Hepatocyte (in vitro differentiated cells): ENCODE results near the gene VSNL1.

Source experiments
- CTCF ChIP-seq: fragments of 200-600 bp; sonication (generic); IDR thresholded peaks from 2 replicates; pipeline ENCODE4 v1.5.1; 2016; ENCODE audit warnings: antibody characterized with exemption, mild to moderate bottlenecking; ENCODE audit not compliant: poor library complexity
- EZH2 ChIP-seq: fragments of 200-600 bp; sonication (generic); IDR thresholded peaks from 2 replicates; pipeline ENCODE4 v1.6.1; 2016; ENCODE audit warnings: antibody characterized with exemption, mild to moderate bottlenecking, borderline replicate concordance
- EZH2phosphoT487 ChIP-seq: fragments of 200-600 bp; sonication (generic); IDR thresholded peaks from one replicate; pipeline ENCODE4 v1.6.1; 2018; ENCODE audit warnings: antibody characterized with exemption, mild to moderate bottlenecking, low read depth, moderate library complexity; ENCODE audit not compliant: unreplicated experiment, severe bottlenecking

GRCh38 chr2:17571681-17572080, 31.2 kb downstream of the VSNL1 start:
- no peak for TF ChIP-seq CTCF
- no peak for TF ChIP-seq EZH2phosphoT487
- TF ChIP-seq EZH2 = no peak
